Activated T-cell treated with anti-CD3 and anti-CD28 coated beads, Interleukin-2, amount 50 U/mL, for 48 hours (primary cell): ENCODE measurements around the gene SLC52A1.

Experiments
- DNase-seq, 2 experiments: peaks; one replicate each; pipeline ENCODE4 v3.0.0-alpha.2; 2020

Gene SLC52A1

DNA sequence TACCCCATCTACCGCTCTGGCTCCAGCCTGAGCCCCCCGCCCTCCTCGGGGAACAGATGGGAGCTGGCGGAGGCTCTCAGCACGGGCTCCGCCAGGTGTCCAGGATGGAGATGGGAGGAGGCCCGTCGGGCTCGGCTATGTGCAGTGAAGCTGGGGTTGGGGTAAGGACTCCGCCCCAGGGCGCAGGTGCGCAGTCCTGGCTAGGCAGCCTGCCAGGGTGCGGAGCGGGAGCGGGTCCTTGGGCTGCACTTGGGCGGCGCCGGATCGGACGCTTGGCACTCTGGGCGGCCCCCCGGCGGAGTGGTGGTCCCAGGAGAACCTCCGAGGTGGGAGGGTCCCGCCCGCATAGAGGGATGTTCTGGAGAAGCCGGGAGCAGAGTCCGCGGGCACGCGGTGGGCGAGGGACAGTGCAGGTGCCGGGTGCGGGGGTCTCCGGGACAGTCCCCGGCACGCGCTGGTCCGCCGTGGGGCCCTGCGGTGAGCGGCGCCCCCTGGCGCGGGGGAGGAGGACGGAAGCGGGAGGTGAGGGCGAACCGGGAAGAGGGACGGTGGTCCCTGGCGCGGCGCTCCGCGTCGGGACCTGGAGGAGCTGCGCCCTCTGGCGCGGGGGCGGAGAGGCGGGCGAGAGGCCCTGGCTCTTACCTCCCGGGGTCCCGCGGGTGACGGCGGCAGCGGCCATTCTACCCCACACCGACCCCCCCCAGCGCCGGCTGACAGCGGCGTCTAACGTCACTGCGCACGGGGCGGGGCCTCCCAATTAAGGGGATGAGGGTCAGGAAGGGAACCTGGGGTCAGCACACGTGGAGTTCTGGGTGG is 48.1 kb downstream of the SLC52A1 start, which contains the start of gene CAMTA2:
CAMTA2 (minus strand) TSS at position 725 of the 816 bp plus-strand sequence. CDS start 1,453 bp downstream, outside the sequence.
- DNase-seq: peak; percentile 89 to 92

DNA sequence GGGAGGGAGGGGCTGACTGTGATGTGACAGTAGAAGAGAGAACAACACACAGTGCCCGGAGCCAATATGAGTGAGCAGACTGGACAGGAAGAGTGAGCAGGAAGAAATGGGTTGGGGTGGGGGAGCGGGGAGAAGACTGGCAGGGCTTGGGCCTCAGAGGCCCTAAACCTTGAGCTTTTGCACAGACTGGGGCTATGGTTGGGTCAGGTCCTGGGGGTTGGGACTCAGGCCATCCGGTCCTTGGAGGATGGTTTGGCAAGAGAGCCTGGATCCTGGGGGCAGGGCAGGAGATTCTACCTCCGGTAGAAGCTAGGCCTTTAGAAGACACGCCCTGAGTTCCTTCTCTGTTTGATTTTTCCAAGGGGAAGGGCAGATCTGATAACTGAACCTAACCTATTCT is 48.8 kb downstream of the SLC52A1 start:
- no peak for DNase-seq
